ENCODE data around the gene PRKAR1A.

The PRKAR1A gene

DNA sequence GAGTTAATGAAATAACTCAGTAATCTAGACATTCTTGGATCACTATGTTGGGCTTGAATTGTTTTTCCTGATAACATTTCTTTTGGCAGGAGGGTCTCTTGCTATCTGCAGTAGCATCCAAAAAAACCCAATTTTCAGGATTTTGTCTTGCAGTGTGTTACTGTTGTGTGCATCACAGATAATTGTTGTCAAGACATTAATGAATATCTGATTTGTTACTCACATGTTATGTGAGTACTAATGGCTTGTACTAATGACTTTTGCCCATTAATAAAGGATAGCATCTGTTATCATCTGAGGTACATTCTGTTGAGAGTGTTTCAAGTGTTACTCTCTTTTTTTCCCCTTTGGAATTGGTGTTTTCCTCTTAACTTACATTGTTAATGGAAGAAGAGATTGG is 10.0 kb downstream of the PRKAR1A start:
- no peak for DNase-seq (ENCODE audit: low spot score in 2 of 2)
- Mint-ChIP-seq H3K36me3 (peaks cover 97% of the 10 kb centered on the region), H3K4me3 (no peak overlapping the region), H3K27ac (no peak overlapping the region), H3K4me1 (peaks cover 31% of the 10 kb centered on the region), H3K9me3 (no peaks in the 10 kb centered on the region)
- no peak for ATAC-seq

DNA sequence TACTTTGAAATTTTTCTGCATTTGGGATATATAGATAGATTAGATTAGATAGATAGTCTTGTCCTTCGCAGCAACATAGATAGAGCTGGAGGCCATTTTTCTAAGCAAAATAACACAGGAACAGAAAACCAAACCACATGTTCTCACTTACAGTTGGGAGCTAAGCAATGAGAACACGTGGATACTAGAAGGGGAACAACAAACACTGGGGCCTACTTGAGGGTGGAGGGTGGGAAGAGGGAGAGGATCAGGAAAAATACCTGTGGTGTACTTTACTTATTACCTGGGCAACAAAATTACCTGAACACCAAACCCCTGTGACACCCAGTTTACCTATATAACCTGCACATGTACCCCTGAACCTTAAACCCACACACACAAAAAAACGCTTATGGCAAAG is 14.3 kb downstream of the PRKAR1A start:
- Mint-ChIP-seq H3K36me3 (peaks cover 99% of the 10 kb centered on the region), H3K27ac (peak overlapping the region; percentile 74), H3K4me3 (no peak overlapping the region), H3K4me1 (peaks cover 10% of the 10 kb centered on the region), H3K9me3 (no peaks in the 10 kb centered on the region)
- ATAC-seq (no peak), DNase-seq (ENCODE audit: low spot score in 2 of 2) (no peak)

DNA sequence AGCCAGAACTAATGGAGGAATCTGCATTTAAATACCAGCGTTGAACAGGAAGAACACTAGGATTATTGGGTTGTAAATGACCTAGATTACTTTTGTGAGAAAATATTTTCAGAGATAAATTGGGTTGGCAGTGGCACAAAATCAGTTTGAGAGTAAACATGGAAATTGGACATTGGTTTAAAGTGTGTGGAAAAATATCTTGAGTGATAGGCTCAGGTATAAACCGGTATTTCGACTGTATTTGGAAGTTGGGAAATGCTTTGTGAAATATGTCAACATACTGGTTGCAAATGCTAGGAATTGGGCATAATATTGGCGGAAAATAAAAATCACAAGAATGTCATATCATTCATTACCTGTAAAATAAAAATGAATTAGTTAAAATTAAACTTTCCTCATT is 15.1 kb downstream of the PRKAR1A start:
- H3K9me3 Mint-ChIP-seq: no peaks in the 10 kb centered on the region
- peaks cover 100% of the 10 kb centered on the region for H3K36me3 Mint-ChIP-seq
- H3K27ac Mint-ChIP-seq: no peak overlapping the region
- peaks cover 7% of the 10 kb centered on the region for H3K4me1 Mint-ChIP-seq
- no peak overlapping the region for H3K4me3 Mint-ChIP-seq
- ATAC-seq: no peak
- no peak for DNase-seq (ENCODE audit: low spot score in 2 of 2)

DNA sequence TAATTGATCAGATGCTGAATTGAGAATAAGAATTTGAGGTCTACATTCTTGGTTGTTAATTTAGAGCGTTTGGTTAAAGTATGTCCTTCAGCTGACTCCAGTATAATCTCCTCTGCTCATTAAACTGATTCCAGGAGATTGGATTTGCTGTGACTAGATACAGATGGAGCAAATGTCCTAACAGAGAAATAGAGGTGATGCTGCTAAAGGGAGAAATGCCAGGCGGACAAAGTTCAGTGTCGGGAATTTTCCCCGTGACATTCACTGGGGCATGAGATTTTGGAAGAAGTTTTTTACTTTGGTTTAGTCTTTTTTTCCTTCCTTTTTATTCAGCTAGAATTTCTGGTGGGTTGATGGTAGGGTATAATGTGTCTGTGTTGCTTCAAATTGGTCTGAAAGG is 19.0 kb downstream of the PRKAR1A start:
- Mint-ChIP-seq H3K36me3 (peaks cover 98% of the 10 kb centered on the region), H3K4me1 (peaks cover 7% of the 10 kb centered on the region), H3K27ac (no peak overlapping the region), H3K4me3 (no peak overlapping the region), H3K9me3 (no peaks in the 10 kb centered on the region)
- DNase-seq (ENCODE audit: low spot score in 2 of 2) (no peak), ATAC-seq (no peak)

DNA sequence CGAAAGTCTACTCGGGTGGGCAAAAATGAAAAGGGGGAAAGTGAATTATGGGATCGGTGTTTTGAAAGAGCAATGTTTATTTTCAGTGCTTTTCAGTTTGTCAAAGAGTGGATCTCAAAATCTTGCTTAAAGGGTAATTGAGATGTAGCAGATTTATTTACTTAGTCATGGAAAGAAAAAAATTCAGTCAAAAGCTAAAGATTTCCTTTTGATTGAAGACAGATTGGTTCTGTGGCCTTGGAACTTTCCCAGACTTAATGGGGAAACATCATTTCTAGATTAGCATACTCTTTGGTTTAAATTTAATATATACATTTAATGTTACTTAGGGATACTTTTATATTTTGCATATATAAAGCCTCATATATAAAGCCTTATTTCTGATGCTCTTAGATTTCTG is 20.6 kb downstream of the PRKAR1A start:
- ATAC-seq (no peak), DNase-seq (ENCODE audit: low spot score in 2 of 2) (no peak)
- no peak overlapping the region for H3K27ac Mint-ChIP-seq
- H3K36me3 Mint-ChIP-seq: peaks cover 93% of the 10 kb centered on the region
- no peaks in the 10 kb centered on the region for H3K9me3 Mint-ChIP-seq
- no peak overlapping the region for H3K4me3 Mint-ChIP-seq
- peaks cover 7% of the 10 kb centered on the region for H3K4me1 Mint-ChIP-seq

DNA sequence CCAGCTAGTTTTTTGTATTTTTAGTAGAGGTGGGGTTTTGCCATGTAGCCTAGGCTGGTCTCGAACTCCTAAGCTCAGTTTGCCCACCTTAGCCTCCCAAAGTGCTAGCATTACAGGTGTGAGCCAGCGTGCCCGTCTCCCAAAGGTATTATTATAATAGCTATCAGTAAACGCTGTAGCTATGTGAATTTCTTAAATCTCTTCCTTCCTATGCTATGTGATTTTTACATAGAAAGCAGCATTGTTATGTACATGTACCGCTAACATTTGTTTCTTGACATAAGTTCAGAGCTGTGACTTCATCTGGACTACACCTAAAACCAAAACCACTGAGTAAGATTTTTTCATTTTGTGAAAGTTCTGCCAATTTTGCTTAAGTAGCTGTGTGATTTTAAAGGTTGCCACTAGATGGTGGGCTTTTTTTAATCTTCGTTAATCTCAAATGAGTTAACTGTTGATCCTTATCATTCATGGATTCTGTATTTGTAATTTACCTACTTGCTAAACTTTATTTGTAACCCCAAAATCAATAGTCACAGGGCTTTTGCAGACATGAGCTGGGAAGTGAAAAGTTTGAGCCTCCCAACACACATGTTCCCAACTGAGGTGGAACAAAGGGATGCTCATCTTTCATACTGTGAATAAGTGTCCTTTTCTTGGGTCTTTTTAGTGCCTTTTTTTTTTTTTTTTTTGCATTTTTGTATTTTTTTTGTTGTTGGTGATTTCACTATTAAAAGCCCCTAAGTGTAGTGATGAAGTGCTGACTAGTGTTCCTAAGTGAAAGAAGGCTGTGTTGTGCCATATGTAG is 21.9 kb downstream of the PRKAR1A start:
- Mint-ChIP-seq H3K4me3 (no peak overlapping the region), H3K9me3 (no peaks in the 10 kb centered on the region), H3K27ac (no peak overlapping the region), H3K4me1 (peaks cover 7% of the 10 kb centered on the region), H3K36me3 (peaks cover 83% of the 10 kb centered on the region)
- DNase-seq (ENCODE audit: low spot score in 2 of 2) (no peak), ATAC-seq (peak; percentile 47)

DNA sequence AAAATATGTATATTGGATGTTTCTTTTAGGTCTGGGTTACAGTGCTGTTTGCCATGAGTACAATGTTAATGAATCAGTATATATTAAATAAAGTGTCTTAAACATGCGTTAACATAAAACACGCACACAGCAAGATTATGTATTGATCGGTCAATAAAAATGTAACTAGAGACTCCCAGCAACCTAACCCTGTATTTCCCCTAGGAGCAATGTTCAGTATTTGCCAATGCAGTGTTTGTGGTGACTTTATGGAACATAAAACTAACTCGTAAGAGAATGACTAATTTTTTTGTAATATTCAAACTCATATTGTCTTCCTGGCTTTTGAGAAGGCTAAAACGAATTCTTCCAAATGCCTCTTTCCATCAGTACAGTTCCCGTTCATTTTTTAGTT is 22.5 kb downstream of the PRKAR1A start:
- DNase-seq (ENCODE audit: low spot score in 2 of 2) (no peak), ATAC-seq (no peak)
- H3K9me3 Mint-ChIP-seq: no peaks in the 10 kb centered on the region
- H3K27ac Mint-ChIP-seq: no peak overlapping the region
- no peak overlapping the region for H3K4me3 Mint-ChIP-seq
- peaks cover 7% of the 10 kb centered on the region for H3K4me1 Mint-ChIP-seq
- peaks cover 83% of the 10 kb centered on the region for H3K36me3 Mint-ChIP-seq

DNA sequence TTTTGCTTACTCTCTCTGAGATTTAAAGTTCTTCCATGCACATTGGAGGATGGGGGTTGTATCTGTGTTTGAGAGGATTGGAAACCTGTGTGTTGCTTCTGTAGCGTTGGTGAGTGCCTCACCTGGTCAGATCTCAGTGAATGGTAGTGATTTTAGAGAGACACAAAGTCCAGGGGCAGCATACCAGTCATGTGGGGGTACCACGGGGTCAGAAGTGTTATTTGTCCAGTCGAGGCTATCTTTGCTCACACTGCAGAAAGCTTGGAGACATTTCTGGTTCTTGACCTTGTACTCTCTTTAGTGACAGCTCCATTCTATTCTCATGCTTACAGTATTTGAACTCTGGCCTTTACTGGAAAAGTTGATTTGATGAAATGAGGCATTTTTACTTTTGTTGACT is 23.7 kb downstream of the PRKAR1A start:
- DNase-seq (ENCODE audit: low spot score in 2 of 2) (no peak), ATAC-seq (no peak)
- H3K36me3 Mint-ChIP-seq: peaks cover 73% of the 10 kb centered on the region
- no peak overlapping the region for H3K27ac Mint-ChIP-seq
- no peaks in the 10 kb centered on the region for H3K9me3 Mint-ChIP-seq
- peaks cover 7% of the 10 kb centered on the region for H3K4me1 Mint-ChIP-seq
- no peak overlapping the region for H3K4me3 Mint-ChIP-seq

DNA sequence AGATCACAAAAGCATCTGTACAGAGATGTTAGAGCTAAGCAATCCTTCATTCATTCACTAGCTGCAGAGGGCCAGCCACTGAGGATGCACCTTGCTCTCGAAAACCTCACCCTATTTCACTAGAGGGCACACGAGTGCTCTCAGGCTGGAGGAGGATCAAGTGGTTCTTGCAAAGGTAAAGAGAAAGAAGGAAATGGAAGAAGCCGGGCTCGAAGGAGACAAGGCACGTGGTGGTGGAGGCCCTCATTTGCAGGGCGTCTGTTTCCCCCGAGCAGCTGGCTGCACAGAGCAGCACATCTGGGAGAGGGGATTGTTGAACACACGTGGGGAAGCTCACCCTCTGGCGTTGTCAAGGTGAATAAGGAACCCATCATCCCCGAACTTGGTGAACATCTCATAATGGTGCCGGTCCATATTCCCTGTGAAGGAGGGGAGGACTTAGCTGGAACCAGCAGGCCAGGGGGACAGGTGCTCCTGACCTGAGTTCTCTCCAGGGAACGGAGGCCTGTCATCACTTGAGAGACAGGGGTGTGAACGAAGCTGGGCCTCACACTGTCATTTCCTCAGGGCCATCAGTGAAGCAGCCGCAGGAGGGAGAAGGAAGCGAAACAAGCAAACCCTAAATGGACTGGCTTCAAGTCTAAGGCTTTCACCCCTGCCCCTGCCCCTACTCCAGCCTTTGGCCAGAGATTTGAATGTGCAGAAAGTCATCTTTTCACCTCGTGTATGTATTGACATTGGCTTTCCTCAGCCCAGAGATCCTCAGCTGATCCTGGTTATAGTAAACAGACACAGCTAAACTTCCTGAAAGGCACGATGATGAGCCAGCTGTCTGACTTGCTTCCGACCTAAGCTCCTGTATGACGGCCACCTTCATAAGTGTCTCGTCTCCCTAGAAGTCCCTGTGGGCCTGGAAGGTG is 27.6 kb downstream of the PRKAR1A start:
- H3K4me3 Mint-ChIP-seq: no peak overlapping the region
- no peak for ATAC-seq
- H3K9me3 Mint-ChIP-seq: no peaks in the 10 kb centered on the region
- H3K27ac Mint-ChIP-seq: no peak overlapping the region
- no peak for DNase-seq (ENCODE audit: low spot score in 2 of 2)
- peaks cover 7% of the 10 kb centered on the region for H3K4me1 Mint-ChIP-seq
- H3K36me3 Mint-ChIP-seq: peaks cover 36% of the 10 kb centered on the region

DNA sequence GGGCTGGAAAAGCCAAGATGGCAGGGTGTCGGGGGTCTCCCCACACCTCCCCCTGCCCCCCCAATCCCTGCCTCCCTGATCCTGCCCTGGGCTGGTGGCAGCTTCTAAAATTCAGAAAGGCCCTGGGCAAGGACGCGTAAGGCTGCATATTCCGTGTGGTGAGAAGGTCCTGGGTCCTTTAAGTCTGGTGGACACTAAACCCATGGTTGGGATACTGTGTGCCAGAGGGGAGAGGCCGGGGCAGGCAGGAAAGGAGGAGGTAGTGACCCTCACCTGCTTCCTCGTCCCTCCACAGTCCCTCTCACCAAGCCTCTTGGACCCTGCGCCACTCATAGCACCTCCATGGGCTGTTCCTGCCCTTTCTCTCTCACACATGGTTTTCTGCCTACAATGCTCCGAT is 28.8 kb downstream of the PRKAR1A start:
- Mint-ChIP-seq H3K4me3 (no peak overlapping the region), H3K36me3 (peaks cover 24% of the 10 kb centered on the region), H3K27ac (peak overlapping the region; percentile 75), H3K4me1 (peaks cover 7% of the 10 kb centered on the region), H3K9me3 (no peaks in the 10 kb centered on the region)
- DNase-seq (ENCODE audit: low spot score in 2 of 2): no peak
- ATAC-seq: no peak

DNA sequence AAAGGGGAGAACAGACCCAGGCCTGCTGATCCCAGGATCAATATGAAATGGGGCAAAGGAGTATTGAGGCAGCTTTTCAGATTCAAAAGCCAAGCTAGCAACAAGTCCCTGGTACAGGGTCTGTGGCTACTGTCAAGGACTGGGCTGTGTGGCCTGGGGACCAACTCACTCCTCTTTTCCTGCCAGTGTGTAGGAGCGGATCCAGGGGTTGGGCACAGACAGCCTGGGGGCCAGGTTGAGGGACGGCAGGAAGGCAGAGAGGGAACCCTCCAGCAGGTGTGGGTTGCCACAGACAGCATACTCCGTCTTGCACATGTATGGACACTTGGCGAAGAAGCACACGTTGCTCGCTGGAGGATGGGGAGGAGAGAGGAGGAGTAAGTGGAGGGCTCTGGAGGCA is 29.6 kb downstream of the PRKAR1A start:
- DNase-seq (ENCODE audit: low spot score in 2 of 2) (no peak), ATAC-seq (peak; percentile 16)
- H3K4me1 Mint-ChIP-seq: peaks cover 7% of the 10 kb centered on the region
- peaks cover 16% of the 10 kb centered on the region for H3K36me3 Mint-ChIP-seq
- H3K4me3 Mint-ChIP-seq: no peak overlapping the region
- H3K9me3 Mint-ChIP-seq: no peaks in the 10 kb centered on the region
- H3K27ac Mint-ChIP-seq: peak overlapping the region; percentile 75

DNA sequence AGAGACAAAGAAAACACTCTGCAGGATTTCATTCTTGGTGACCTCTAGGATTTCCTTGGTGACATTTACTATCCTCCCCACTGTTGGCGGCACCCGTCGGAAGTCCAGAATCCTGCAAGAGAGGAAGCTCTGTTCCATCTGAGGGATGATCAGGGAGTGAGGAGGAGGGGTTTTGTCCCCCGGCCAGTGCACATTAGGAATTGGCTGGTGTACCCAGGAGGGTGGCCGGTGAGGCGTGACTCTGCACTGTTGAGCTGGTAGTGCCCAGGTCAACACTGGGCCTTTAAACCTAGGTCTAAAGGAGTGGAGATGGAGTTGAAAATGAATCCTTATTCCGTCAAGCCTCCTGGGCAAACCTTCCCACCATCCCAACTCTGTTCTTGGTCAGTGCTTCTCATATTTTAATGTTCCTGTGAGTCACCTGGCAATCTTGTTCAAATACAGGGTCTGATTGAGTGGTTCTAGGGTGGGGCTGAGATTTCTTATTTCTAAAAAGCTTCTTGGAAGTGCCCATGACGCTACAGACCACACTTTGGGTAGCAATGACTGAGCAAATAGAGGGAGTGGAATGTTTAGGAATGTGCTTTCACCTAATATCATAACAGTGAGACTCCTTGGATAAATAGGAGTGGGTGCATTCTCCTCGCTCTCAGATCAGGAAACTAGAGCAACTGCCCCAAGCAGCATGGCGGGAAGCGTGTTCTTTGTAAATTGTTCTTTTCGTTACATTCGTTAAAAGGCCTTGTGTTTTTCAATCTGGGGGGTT is 30.7 kb downstream of the PRKAR1A start:
- H3K4me1 Mint-ChIP-seq: peaks cover 7% of the 10 kb centered on the region
- H3K36me3 Mint-ChIP-seq: peaks cover 11% of the 10 kb centered on the region
- no peak for DNase-seq (ENCODE audit: low spot score in 2 of 2)
- H3K27ac Mint-ChIP-seq: no peak overlapping the region
- H3K4me3 Mint-ChIP-seq: no peak overlapping the region
- no peaks in the 10 kb centered on the region for H3K9me3 Mint-ChIP-seq
- ATAC-seq: no peak

DNA sequence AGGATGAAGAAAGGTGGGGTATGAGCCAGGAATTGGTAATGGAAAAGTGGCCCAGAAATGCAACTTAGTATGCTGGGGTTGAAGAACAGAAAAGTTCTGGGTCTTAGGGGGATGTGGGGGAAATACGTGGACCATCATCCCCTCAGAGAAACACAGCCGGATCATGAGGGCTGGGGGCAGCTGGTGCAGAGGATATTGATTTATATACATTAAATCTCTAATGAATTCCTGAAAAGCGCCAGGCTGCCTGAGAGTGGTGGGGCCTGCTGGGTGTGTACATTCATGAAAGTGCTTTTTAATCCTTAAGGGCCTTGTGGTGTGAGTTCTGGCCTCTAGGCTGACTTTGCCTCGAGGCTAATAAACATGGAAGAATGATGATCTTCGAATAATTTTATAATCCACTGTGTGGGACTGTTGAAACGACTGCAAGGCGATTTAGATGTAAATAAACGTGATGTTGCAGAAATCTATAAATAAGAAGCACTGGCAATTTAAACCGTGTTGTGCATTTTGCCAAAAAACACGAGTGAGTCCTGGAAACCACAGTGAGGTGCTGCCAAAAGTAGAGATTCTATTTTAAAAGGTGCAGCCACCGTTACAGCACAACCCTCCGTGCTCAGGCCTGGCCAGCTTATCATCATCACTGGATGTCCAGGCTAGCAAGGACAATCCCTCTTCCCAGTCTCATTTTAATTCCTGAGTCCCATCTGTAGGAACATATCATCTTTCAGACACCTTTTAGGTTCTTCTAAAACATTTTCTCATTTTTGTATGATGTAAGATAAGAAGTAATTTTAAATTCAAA is 32.1 kb downstream of the PRKAR1A start:
- Mint-ChIP-seq H3K36me3 (peaks cover 6% of the 10 kb centered on the region), H3K9me3 (no peaks in the 10 kb centered on the region), H3K4me3 (no peak overlapping the region), H3K27ac (no peak overlapping the region), H3K4me1 (peaks cover 7% of the 10 kb centered on the region)
- ATAC-seq: no peak
- DNase-seq (ENCODE audit: low spot score in 2 of 2): no peak

DNA sequence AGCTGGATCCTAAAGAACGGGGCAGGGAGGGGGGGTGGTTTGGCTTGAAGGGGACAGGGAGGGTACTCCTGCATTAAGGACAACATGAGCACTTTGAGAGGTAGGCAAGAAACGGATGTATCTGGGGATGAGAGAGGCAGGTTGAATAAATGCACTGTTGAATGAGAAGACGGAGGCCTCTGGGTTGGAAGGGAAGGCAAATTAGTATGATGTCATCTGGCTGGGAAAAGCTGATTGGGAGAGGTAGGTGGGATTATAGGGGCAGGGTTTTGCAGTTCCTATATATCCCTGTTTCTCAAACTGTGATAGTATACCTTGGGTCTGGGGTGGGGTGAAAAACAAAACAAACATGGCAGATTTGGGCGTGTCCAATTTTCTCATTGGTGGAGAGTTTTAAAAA is 44.3 kb downstream of the PRKAR1A start:
- DNase-seq (ENCODE audit: low spot score in 2 of 2) (no peak), ATAC-seq (no peak)
- no peaks in the 10 kb centered on the region for H3K4me1 Mint-ChIP-seq
- no peaks in the 10 kb centered on the region for H3K9me3 Mint-ChIP-seq
- H3K27ac Mint-ChIP-seq: no peak overlapping the region
- H3K36me3 Mint-ChIP-seq: no peaks in the 10 kb centered on the region
- H3K4me3 Mint-ChIP-seq: no peak overlapping the region

DNA sequence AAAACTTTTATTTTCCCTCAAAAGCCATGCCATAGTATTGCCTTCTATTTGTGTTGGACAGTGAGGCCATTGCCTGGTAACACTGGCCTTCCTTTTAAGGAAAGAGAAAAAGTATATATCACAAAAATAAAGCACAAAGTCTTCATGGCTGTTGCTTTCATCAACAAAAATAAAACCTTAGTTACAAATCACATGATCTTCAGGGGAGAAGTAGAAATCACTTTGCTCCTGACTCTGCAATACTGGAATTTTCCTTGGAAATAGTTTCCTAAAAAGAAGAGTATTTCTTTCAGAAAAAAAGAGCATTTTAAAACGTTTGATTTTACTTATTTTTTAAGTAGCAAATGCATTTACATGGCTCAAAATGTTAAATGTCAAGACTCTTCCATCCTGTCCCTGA is 47.1 kb downstream of the PRKAR1A start:
- no peaks in the 10 kb centered on the region for H3K4me1 Mint-ChIP-seq
- H3K36me3 Mint-ChIP-seq: no peaks in the 10 kb centered on the region

More for the DNA sequence above, 47.1 kb downstream of the PRKAR1A start:
- ATAC-seq: no peak
- no peak for DNase-seq (ENCODE audit: low spot score in 2 of 2)
- Mint-ChIP-seq H3K27ac (no peak overlapping the region), H3K4me3 (no peak overlapping the region), H3K9me3 (no peaks in the 10 kb centered on the region)

Measured in stimulated activated effector memory CD8-positive, alpha-beta T cell treated with anti-CD3 and anti-CD28 coated beads, Interleukin-12 subunit alpha, Interleukin-12 subunit beta, amount 100 ng/mL, for 72 hours (primary cell).